GM12872 (cell line): ENCODE data around the gene PNCK.

ENCODE experiments used
- CTCF ChIP-seq: IDR thresholded peaks from 3 replicates; pipeline ENCODE4 v1.5.1; 2011; ENCODE audit warnings: low read depth, mild to moderate bottlenecking, low read length, moderate library complexity; ENCODE audit not compliant: insufficient read depth

The PNCK gene

GRCh38 chrX:153637121-153638040, 36.2 kb downstream of the PNCK start:
- TF ChIP-seq CTCF = no peak

- no peak for TF ChIP-seq CTCF
Measured at GRCh38 chrX:153636716-153637115, 36.9 kb downstream of the PNCK start.

- TF ChIP-seq CTCF = peak; percentile 63
Measured at GRCh38 chrX:153635788-153636668, 37.6 kb downstream of the PNCK start.

GRCh38 chrX:153635388-153635787, 38.2 kb downstream of the PNCK start:
- no peak for TF ChIP-seq CTCF

- TF ChIP-seq CTCF = no peak
Measured at GRCh38 chrX:153634832-153635231, 38.8 kb downstream of the PNCK start.

- no peak for TF ChIP-seq CTCF
Measured at GRCh38 chrX:153634236-153634635, 39.4 kb downstream of the PNCK start.

GRCh38 chrX:153633607-153634180, 39.9 kb downstream of the PNCK start:
- TF ChIP-seq CTCF = no peak
